IPS-18c (cell line): ENCODE results near the gene FIBCD1.
"Not testable (repeated sequence)": the region's sequence is repeated elsewhere in the genome, so short reads cannot be mapped to it uniquely, and the experiment has no call there.

Experiments used
- H3K4me3 ChIP-seq: 2 replicates; pipeline ENCODE4 v1.7.0; 2013; ENCODE audit warnings: low read depth, mild to moderate bottlenecking, low read length, moderate library complexity; ENCODE audit not compliant: insufficient read depth
- H3K9me3 ChIP-seq: one replicate; pipeline ENCODE4 v1.6.1; 2013; ENCODE audit warnings: mild to moderate bottlenecking, low read length, moderate library complexity; ENCODE audit not compliant: control insufficient read depth, insufficient read depth

The FIBCD1 gene

GRCh38 chr9:130921300-130921988 lies 17.6 kb downstream of the FIBCD1 start:
- Histone ChIP-seq H3K4me3 (no peak overlapping the region), H3K9me3 (no peaks in the 10 kb centered on the region)

DNA sequence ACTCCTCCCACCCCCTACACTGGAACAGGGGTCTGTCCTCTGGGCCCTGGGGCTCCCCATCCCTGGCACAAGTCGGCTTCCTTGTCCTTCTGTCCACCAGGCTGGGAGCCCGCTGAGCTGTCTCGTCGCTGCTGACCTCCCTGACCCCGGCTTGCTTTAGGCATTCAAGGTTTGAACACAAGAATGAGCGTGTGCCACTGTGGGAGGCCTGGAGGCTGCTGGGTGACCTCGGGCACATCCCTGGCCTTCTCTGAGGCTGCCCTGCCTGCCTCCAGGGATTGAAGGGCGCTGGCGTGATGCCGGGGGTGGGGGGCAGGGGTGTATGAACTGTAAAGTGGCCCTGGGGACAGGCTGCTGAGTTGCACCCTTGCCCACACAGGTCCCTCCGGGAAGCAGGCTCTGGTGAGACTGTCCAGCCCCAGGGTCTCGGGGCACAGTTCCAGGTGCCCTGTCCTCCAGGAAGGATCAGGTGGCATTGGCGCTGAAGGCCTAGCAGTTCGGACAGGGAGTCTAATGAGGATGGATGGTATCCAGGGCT lies 18.2 kb downstream of the FIBCD1 start:
- Histone ChIP-seq H3K4me3 (no peak overlapping the region), H3K9me3 (no peaks in the 10 kb centered on the region)

DNA sequence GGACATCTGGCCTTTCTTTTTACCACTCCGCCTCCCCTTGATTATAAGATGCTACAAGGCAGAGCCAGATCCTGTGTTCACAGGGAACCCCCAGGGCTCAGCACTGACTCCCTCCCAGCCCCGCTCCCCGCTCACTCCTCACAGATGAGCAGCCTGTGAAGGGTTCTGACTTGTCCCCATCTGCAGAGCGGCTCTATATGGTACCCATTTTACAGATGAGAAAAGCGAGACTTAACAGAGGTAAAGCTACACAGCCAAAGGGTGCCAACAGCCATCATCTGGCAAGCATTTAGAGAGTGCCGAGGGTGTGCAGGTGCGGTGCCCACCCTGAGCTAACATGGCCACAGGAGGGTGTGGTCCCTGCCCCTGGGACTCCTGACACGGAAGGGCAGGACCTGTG lies 18.8 kb downstream of the FIBCD1 start:
- H3K4me3 ChIP-seq: no peak overlapping the region
- no peaks in the 10 kb centered on the region for H3K9me3 ChIP-seq

DNA sequence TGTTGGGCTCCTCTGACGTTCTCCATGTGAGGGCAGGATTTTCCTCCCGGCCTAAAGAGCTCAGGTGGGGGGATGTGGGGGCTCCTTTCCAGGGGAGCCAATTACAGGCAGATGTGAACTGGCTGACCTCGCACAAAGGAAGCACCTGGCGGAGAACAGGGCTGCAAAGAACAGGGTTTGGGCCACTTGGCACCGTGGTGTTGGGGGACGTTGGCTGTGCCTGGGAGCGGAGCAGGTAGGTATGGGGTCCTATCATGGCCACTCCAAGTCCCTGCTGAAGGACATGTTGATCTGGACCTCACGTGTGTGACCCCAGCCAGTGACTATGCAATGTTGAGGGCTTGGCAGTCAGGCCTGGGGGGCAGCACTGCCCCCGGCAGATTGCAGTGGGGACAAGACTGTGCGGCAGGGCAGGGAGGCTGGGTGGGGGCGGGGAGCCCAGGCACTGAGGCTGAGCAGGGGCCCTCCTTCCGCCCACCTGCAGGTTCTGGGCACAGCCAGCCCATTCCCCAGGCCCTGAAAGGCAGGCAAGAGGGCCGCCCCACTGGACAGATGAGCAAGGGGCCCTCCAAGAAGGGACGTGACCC lies 19.4 kb downstream of the FIBCD1 start:
- Histone ChIP-seq H3K9me3 (no peaks in the 10 kb centered on the region), H3K4me3 (no peak overlapping the region)

GRCh38 chr9:130918826-130919558 lies 20.1 kb downstream of the FIBCD1 start:
- H3K4me3 ChIP-seq: no peak overlapping the region

DNA sequence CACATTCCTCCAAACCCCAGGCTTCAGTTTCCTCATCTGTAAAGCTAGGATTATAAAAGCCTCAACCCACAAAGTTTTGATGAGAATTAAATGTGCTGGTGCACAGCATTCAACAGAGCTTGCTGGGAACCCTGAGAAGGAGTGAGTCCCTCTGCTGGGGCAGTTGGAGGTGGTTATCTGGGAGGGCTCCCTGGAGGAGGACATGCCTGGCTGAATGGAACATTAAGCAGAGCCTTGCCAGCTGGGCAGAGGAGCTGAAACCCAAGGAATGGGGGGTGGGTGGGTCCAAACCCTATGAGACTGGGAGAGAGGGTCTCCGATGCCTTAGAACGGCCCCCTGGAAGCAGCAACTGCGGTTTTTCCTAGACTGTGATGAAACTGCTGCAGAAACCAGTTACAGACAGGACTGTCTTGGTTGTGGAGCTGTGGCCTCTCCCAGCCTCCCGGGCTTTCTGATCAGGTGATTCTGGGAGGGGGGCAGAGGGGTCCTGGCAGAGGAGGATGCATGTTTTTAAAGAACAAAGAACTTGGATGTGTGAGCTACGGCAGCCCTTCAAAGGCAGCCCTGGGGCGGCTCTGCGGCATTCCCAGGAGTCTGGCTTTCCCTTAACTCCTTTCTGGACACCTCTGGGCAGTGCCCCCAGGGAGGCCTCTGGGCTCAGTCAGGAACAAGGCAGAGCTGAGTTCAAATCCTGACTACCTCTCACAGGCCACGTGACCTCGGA lies 20.8 kb downstream of the FIBCD1 start:
- no peaks in the 10 kb centered on the region for H3K9me3 ChIP-seq
- no peak overlapping the region for H3K4me3 ChIP-seq

More at GRCh38 chr9:130918826-130919558, 20.1 kb downstream of the FIBCD1 start:
- H3K9me3 ChIP-seq: no peaks in the 10 kb centered on the region

DNA sequence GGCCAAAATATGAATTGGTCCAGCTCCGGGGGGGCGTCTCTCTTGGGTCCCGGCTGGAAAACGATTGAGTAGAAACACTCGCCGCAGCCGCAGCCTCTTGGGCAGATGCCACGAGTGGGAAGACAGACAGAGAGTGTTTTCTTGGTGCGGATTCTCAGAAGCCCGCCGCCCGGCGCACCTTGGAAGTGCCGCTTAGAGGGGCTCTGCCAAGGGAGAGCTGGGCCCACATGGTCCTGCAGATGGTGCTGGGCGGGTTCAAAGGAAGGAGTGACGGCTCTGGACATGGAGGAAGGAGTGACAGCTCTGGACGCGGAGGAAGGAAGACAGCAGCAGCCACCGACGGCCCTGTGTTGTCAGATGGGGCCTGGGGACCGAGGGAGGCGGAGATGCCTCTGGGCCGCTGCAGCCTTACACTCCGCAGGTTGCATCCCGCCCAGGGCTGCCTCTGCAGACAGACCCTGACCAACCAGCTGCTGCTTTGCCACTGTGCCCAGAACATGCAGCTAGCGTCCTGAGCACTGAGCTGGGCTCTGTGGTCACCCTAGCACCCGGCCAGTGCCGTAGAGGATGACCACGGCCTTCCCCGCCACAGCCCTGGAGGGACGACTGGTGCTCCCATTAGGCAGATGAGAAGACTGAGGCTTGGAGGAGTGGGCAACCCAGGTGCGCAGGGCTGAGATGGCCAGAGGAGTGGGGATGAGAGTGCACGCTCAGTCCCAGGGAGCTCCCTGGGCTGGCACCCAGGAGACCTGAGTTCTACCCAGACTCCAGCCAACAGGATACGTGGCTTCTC lies 21.7 kb downstream of the FIBCD1 start:
- Histone ChIP-seq H3K4me3 (no peak overlapping the region), H3K9me3 (no peaks in the 10 kb centered on the region)

- H3K9me3 ChIP-seq: no peaks in the 10 kb centered on the region
Observed at GRCh38 chr9:130915096-130915447, 24.0 kb downstream of the FIBCD1 start.

GRCh38 chr9:130914417-130915095 lies 24.5 kb downstream of the FIBCD1 start:
- Histone ChIP-seq H3K9me3 (no peaks in the 10 kb centered on the region), H3K4me3 (no peak overlapping the region)

More at GRCh38 chr9:130915096-130915447, 24.0 kb downstream of the FIBCD1 start:
- no peak overlapping the region for H3K4me3 ChIP-seq

DNA sequence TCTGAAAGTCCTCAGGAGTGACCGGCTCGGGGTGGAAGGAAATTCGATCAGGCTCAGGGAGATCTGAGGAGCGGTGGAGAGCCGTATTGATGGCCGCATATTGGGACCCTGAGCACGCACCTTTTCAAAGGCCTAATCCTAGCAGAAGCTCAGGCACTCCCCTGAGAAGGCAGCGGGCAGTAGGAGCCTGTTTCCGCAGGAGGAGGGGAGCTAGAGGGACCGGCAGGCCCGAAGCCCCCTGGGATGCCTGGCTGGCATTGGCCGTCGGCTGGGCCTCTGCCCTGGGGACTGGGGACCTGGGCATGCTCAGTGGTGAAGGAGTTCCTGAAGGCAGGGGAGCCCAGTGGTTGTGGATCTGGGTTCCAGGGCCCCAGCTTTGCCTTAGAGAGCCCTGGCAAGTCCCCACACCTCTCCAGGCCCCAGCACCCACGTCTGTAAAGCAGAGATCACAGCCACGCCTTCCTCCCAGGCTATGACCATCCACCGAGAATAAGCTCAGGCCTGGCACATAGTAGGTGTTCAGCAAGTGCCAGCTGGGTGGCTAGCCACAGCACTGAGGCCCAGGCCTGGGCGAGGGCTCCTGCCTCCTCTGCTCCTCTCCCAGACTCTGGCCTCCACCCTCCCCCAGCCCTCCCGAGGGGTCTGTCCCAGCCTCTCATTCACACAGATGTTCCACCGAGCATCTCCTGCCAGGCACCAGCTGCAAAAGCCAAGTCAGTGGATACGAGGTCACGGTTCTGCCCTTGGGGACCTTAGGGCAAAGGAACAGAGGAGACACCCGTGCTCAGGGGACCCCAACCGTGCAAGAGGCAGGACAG lies 25.2 kb downstream of the FIBCD1 start:
- H3K9me3 ChIP-seq: no peaks in the 10 kb centered on the region
- H3K4me3 ChIP-seq: no peak overlapping the region

DNA sequence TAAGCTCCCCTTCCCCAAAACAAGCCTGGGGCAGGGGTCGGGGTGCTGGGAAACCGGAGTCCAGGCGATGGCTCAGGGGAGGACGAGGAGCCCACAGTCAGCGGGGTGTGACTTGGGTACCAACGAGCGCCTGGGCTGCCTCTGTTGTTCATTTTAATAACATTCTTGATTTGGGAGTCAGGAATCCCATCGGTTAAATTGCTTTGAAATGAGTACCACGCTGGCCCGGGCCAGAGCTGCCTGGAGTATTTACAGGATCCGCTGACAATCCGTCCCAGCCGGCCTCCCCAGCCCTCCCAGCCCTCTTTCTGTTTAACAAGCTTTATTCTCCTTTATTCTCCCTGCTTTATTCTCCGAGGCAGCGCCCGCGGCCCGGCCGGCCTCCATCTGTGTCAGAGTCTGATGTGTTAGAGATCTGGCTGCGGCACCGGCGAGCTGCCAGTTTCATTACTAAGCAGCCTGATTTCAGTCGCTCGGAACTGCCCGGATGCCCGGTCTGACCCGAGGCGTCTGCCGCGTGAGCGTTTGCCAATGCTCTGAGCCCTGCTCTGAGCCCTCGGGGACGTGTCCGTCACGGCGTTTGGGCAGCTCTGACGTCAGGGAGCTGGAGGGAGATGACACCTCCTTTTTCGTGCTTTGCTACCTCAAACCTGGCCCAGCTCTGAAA lies 26.0 kb downstream of the FIBCD1 start:
- Histone ChIP-seq H3K9me3 (no peaks in the 10 kb centered on the region), H3K4me3 (no peak overlapping the region)

DNA sequence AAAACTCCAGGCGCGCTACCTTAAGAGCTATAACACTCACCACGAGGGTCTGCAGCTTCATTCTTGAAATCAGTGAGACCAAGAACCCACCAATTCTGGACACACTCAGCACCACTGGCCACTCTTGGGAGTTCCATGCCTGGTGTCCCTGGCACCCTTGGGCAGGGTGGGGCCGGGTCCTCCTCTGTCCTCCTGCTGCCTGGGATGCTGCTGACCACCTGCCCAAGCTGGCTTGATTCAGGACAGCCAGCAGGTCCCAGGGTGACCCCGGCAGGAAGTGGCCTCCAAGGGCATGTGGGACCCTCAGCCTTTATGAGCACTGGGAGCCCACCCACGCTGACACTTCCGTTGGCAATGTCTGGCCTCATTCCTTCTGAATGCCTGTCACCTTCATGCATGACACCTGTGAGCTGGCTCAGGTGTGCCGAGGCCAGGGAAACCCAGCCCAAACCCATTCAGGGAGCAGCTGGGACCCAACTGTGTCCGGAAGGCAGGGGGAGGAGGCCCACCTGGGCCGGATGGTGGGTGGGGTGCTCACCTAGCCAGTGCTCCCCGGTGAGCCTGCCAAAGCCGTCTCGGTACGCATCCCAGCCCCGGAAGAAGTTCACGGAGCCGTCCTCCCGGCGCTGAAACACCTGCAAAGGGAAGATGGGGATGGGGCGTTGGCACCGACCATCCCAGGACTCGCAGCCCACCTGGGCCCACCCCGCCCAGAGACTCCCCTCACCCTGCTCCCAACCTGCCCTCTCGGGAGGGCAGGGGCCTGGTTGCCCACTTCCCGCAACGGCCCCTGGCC lies 27.6 kb downstream of the FIBCD1 start:
- no peak overlapping the region for H3K4me3 ChIP-seq
- H3K9me3 ChIP-seq: no peaks in the 10 kb centered on the region

DNA sequence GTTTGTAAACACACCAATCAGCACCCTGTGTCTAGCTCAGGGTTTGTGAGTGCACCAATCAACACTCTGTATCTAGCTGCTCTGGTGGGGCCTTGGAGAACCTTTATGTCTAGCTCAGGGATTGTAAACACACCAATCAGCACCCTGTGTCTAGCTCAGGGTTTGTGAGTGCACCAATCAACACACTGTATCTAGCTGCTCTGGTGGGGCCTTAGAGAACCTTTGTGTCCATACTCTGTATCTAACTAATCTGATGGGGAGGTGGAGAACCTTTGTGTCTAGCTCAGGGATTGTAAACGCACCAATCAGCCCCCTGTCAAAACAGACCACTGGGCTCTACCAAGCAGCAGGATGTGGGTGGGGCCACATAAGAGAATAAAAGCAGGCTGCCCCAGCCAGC lies 28.4 kb downstream of the FIBCD1 start:
- H3K9me3 ChIP-seq, H3K4me3 ChIP-seq: not testable (repeated sequence)

- not testable (repeated sequence) for H3K9me3 ChIP-seq, H3K4me3 ChIP-seq
Observed at GRCh38 chr9:130910041-130910440, 29.0 kb downstream of the FIBCD1 start.
